Heart left ventricle (tissue), 13 donors: Measurements from ENCODE around the gene B3GNT3.

Experiments
- POLR2A ChIP-seq, 2 donors: fragments of 450-650 bp; IDR thresholded peaks; one replicate each; pipeline ENCODE4 v1.6.1; 2017; ENCODE audit warnings: antibody characterized with exemption in 2 of 2, mild to moderate bottlenecking in 2 of 2, moderate library complexity in 2 of 2
- TF ChIP-seq, protein P1 (sequence below), 12 donors: fragments of 200-600 bp; sonication (generic) in 4 of 12; IDR thresholded peaks; one replicate each; pipeline versions ENCODE4 v1.5.0 to v1.8.0; 2018 to 2022; ENCODE audit warnings: antibody characterized with exemption in 12 of 12, mild to moderate bottlenecking in 5 of 12
- donor health status: ischemic (EF 13 %, LVEDD 7.1; RV severe dilation, severe dysfunction).
- donor health status: DM: no; HTN: yes; CAD: no.
- donor health status: DM: no; HTN: no; CAD: no.
- donor health status: ischemic (EF 25% LVEDD 6.9; RV normal size, moderate dysfunction).
- donor health status: ischemic (EF 25% LVEDD 5.7; RV mildly dilated, moderate dysfunction).
- donor health status: ischemic (EF 35%, LVEDD 5.7; RV mildly dilated, moderate dysfunction).
- donor health status: nonischemic (EF 11% LVEDD 7.7; RV severe dilation, severe dysfunction).
- donor health status: DM: yes; HTN: yes; CAD: no.
- donor health status: PGD.
- donor health status: ischemic (EF 29% LVEDD 5.4; RV normal size, mild dysfunction).
- donor health status: nonischemic (EF 23%, LVEDD 6.1; RV moderate dilation, normal function).

DNA sequence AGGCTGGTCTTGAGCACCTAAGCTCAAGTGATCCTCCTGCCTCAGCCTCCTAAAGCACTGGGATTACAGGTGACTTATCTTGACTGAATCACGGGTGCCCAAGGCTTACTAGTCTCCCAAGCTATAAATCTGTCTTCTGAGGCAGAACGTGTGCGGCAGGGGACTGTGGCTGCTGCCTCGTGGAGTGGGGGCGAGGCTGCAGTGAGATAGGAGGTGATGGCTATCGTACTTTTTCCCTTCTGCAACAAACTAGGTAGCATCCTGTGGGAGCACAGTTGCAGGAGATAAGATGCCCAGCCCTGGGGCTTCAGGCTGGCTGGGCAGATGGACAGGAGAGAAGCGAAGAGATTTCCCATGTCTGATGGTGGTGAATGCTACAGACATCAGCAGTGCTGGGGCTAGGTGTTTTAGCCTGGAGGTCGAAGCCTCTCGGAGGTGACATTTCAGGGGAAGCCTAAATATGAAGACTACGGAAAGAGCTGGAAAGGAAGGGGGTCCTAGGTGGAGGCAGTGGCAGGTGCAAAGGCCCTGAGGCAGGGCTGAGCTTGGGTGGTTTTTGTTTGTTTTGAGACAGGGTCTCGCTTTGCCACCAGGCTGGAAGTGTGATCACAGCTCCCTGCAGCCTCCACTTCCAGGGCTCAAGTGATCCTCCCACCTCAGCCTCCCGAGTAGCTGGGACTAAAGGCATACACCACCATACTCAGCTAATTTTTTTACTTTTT, 7.4 kb downstream of the B3GNT3 start:
- TF ChIP-seq, protein P1, sequence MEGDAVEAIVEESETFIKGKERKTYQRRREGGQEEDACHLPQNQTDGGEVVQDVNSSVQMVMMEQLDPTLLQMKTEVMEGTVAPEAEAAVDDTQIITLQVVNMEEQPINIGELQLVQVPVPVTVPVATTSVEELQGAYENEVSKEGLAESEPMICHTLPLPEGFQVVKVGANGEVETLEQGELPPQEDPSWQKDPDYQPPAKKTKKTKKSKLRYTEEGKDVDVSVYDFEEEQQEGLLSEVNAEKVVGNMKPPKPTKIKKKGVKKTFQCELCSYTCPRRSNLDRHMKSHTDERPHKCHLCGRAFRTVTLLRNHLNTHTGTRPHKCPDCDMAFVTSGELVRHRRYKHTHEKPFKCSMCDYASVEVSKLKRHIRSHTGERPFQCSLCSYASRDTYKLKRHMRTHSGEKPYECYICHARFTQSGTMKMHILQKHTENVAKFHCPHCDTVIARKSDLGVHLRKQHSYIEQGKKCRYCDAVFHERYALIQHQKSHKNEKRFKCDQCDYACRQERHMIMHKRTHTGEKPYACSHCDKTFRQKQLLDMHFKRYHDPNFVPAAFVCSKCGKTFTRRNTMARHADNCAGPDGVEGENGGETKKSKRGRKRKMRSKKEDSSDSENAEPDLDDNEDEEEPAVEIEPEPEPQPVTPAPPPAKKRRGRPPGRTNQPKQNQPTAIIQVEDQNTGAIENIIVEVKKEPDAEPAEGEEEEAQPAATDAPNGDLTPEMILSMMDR (IDR thresholded peaks at IDR 0.05): no peak
- no peak for TF ChIP-seq POLR2A (IDR thresholded peaks at IDR 0.05)
